DMS 273 (cell line): ENCODE results near the gene RUSF1.
A peak's percentile ranks its signal among the peaks of the same experiment; 100 is the strongest.
"Not testable (repeated sequence)": the region's sequence is repeated elsewhere in the genome, so short reads cannot be mapped to it uniquely, and the experiment has no call there.

Experiments
- DNase-seq: peaks from one replicate; lab custom pipeline; 2025; ENCODE audit not compliant: unreplicated experiment; lab: John Stamatoyannopoulos, UW

The RUSF1 gene

DNA sequence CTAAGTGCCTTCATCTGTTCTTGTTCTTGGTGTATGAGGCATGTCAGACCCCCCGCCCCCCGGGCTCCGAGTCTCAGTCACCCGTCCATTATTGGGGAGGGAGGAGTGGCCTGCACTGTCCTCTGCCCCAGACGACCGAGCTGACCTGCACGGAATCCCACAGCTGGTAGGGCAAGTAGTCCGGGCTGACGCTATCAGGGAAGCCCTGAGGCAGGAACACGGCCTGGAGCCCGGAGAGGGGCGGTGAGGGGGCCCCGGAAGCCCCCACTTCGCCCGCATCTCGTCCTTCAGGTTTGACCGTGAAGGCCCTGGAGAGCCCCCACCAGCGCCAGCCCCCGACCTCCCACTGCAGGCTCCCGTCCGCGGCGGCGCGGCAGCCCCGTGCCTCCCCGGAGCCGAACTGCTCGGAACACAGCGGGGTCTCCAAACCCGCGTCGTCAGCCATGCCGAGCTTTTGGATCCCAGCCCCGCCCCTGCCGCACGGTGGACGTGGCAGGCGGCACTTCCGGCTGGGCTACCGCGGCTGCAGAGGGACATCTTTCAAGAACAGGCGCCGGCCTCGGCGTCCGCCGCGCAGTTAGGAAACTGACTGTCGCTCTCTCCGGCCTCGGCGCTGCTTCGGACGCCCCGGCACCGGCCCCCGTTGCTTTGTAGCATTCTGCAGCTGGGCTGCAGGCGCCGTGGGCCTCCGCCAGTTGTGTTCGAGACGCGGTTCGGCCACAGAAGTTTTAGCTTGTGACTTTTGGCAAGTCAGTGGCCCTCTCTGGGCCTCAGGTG, at the start of gene RUSF1:
Gene RUSF1 (minus strand): TSS at position 463 of the 777 bp plus-strand sequence. CDS start 18 bp downstream, at position 445.
- peak; percentile 95 for DNase-seq

- no peak for DNase-seq
Measured at GRCh38 chr16:31542763-31543162, 34.6 kb upstream of the RUSF1 start.

GRCh38 chr16:31539762-31540161, 31.6 kb upstream of the RUSF1 start:
- DNase-seq, result not testable (repeated sequence)

- DNase-seq, result not testable (repeated sequence)
Measured at GRCh38 chr16:31538243-31538598, 30.0 kb upstream of the RUSF1 start.

DNA sequence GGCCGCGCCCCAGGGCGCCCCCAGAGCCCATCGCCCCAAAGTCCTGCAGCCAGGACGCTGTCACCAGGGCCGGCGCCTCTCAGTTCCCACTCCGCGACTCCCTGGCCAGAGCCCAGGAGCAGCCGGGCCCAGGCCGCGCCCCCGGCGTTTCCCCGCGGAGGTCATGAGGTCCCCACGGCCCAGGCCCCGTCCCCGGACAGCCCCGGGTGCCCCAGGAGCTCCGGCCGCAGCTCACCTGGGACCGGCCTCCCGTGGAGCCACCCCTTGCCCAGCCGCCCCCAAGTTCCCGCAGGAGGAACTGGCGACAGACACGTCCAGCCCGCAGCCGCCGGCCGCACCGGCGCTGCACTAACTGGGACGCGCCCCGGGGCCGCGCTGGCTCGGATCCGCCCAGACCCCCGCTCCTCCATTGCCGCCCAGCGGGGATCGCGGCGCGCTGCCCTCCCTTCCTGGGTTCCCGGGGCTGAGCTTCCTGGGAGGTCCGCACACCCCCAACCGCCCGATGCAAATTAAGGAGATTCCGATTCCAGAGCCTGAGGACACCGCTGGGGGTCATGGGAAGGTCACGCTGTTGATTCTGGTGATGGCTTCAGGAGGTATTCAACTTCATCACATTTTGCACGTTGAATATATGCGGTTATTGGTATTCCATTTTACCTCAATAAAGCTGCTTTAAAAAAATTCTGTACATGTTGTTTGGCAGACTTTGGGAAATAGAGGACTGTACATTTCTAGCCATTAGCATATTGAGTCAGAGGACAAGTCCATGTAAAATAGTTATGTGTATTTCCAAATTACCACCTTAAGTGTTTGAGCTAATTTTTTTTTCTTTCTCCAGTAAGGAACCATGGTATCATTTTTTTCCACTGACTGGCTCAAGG, 29.4 kb upstream of the RUSF1 start:
- DNase-seq, result peak; percentile 67

GRCh38 chr16:31536804-31537361, 28.7 kb upstream of the RUSF1 start:
- DNase-seq, result no peak

- DNase-seq, result peak; percentile 57
Measured at GRCh38 chr16:31535737-31536136, 27.5 kb upstream of the RUSF1 start.

GRCh38 chr16:31532896-31533295, 24.7 kb upstream of the RUSF1 start:
- DNase-seq, result no peak

DNA sequence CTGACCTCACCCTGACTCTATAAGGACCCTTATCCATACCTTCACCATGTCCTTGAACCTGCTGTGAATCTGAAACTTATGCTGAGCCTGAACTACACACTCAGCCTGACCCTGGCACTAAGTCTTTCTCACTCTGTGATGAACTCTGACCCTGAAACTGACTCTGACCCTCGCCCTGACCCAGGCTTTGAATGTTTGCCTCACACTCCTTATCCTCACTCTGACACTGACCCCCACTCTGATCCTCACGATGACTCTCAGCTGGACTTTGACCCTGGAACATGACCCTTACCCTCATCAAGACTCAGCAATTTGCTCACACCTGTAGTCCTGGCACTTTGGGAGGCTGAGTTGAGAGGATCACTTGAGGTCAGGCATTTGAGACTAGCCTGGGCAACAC, 23.9 kb upstream of the RUSF1 start:
- DNase-seq, result no peak

GRCh38 chr16:31531096-31531495, 22.9 kb upstream of the RUSF1 start:
- no peak for DNase-seq

GRCh38 chr16:31530405-31530804, 22.2 kb upstream of the RUSF1 start:
- no peak for DNase-seq

DNA sequence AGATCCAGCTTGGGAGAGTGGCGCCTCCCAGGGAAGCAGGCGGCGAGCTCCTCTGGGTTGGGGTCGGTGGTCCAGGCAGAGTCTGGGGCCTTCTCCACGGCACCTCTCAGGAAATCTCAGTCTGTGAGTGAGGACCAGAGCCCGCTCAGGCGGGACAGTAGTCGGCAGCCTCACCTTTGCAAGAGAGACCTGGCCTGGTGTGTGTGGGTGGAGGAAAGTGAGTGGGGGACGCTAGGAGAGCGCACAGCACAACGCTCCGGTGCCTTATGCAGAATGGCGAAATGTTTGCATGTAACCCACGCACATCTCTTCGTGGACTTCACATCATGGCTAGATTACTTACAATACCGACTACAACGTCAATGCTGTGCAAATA, 21.7 kb upstream of the RUSF1 start:
- DNase-seq, result no peak

DNA sequence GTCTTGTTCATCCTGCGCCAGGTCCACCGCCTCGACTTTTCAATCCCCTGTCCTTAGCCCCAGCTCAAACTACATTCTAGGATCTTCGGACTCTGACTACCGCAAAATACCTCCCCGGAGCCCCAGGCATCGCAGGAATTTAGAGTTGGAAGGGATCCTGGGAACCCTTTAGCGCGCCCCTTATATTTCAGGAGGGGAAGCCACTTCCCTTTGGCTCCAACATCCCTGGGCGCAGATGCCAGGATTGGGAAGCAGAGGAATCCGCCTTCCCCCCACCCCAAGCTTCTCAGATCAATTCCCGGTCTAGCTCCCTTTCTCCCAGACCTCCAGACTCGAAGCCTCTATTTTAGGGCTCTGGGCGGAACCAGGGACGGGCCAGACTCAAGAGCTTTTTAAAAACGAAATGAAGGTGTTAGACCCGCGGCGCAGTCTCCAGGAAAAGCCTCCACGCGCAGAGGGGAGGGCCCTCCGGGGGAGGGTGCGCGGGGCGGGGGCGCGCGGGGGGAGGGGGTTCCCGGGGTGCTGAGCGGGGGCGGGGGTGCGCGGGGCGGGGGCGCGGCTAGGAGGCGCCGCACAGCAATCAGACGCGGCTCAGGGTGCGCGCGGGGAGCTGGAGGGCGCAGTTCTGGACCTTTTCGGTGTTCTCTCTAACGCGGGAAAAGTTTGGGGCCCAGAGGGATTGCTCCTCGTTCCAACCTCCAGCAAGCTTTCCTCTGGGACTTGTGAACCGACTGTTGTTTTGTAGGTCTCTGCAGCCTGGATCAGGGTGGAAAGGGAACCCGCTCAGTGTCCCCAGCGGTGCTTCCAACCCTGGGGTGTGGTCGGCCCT, 21.1 kb upstream of the RUSF1 start:
- peak; percentile 47 for DNase-seq

GRCh38 chr16:31528523-31529107, 20.4 kb upstream of the RUSF1 start:
- no peak for DNase-seq

DNA sequence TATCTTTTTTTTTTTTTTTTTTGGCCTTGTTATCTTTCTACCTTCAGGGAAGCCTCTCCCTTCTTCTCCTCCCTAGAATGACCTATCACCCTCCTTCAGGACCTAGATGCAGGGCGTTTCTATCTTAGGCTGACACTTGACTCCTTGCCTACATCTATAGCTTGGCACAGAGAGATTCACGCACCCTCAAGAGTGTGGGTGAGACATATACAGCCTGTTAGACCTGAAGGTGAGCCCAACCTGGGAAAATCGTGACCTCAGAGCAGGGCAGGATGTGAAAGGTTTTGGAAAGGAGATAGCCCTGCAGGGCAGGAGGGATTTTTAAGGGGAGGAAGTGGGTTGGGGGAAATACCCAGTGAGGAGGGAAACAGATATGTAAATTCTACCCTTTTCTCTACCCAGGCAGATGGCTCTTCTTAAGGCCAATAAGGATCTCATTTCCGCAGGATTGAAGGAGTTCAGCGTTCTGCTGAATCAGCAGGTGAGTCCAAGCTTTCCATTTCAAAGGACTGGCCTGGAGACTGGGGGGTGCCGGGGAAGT, 19.6 kb upstream of the RUSF1 start, which contains the start of gene AHSP:
Gene AHSP (plus strand): TSS at position 167 of the 541 bp plus-strand sequence. CDS start 240 bp downstream, at position 407.
- DNase-seq, result no peak

- no peak for DNase-seq
Measured at GRCh38 chr16:31525113-31525512, 16.9 kb upstream of the RUSF1 start.

DNA sequence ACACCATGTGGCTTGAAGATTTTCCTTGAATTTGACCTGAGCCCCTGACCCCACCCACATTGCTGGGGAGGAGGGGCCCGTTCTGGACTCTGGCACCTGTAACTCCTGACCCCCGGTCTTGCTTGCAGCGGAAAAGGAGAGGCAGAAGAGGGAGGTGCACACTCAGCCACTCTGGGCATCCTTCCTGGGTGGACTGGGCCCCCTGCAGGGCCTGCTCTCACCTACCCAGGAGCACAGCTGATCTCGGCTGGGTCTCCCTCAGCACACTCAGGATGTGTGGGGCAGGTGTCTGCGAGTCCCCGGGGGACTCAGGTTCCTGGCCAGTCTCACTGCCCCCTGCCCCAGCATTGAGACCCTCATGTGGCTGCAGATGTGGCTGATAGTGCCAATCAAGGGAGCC, 15.6 kb upstream of the RUSF1 start:
- not testable (repeated sequence) for DNase-seq

- no peak for DNase-seq
Measured at GRCh38 chr16:31522071-31522470, 13.9 kb upstream of the RUSF1 start.

- DNase-seq, result no peak
Measured at GRCh38 chr16:31521368-31521767, 13.2 kb upstream of the RUSF1 start.

GRCh38 chr16:31519759-31520431, 11.7 kb upstream of the RUSF1 start:
- no peak for DNase-seq
